ENCODE data around the gene HBB. TPM values are rescaled to one million over a fixed set of nuclear protein-coding genes. Genes with fewer than 3 reads are reported as not detected.
"Not testable (repeated sequence)": the region's sequence is repeated elsewhere in the genome, so short reads cannot be mapped to it uniquely, and the experiment has no call there.

The HBB gene
- total and polyA plus RNA-seq, 2 donors: 22.3 to 341 TPM

- no peak overlapping the region for H3K27ac ChIP-seq (ENCODE audit: low read depth in 1 of 2, low read length in 1 of 2)
- DNase-seq (ENCODE audit: low read depth in 6 of 9, low spot score in 9 of 9): no peak
- no peaks in the 10 kb centered on the region for H3K36me3 ChIP-seq (ENCODE audit: control insufficient read depth in 2 of 2, insufficient read depth in 2 of 2, low read length in 1 of 2)
- 93% methylated on average over 4 of the region's 4 CpGs for WGBS
- H3K9me3 ChIP-seq (ENCODE audit: control insufficient read depth in 2 of 2, insufficient read depth in 1 of 2, low read length in 1 of 2): no peaks in the 10 kb centered on the region
- no peaks in the 10 kb centered on the region for H3K27me3 ChIP-seq (ENCODE audit: control insufficient read depth in 2 of 2, insufficient read depth in 1 of 2, low read length in 1 of 2)
- H3K4me1 ChIP-seq (ENCODE audit: control insufficient read depth in 2 of 2, insufficient read depth in 2 of 2, low read length in 2 of 2): no peaks in the 10 kb centered on the region
- H3K4me3 ChIP-seq (ENCODE audit: low read length in 2 of 2): no peak overlapping the region
Measured at GRCh38 chr11:5250543-5251204, 23.8 kb upstream of the HBB start.

- 88% methylated on average over 4 of the region's 9 CpGs for WGBS
- H3K36me3 ChIP-seq (ENCODE audit: control insufficient read depth in 2 of 2, insufficient read depth in 2 of 2, low read length in 1 of 2); H3K4me3 ChIP-seq (ENCODE audit: low read length in 2 of 2); H3K9me3 ChIP-seq (ENCODE audit: control insufficient read depth in 2 of 2, insufficient read depth in 1 of 2, low read length in 1 of 2); H3K27me3 ChIP-seq (ENCODE audit: control insufficient read depth in 2 of 2, insufficient read depth in 1 of 2, low read length in 1 of 2); DNase-seq (ENCODE audit: low read depth in 6 of 9, low spot score in 9 of 9); H3K27ac ChIP-seq (ENCODE audit: low read depth in 1 of 2, low read length in 1 of 2); H3K4me1 ChIP-seq (ENCODE audit: control insufficient read depth in 2 of 2, insufficient read depth in 2 of 2, low read length in 2 of 2): not testable (repeated sequence)
Measured at GRCh38 chr11:5249807-5250396, 23.0 kb upstream of the HBB start, which contains the start of gene HBG1. HBG1 (minus strand) TSS chr11:5249857; CDS start chr11:5249804, 53 bp downstream.

GRCh38 chr11:5248498-5248897 lies 21.6 kb upstream of the HBB start:
- 88% methylated on average over 7 of the region's 7 CpGs for WGBS
- not testable (repeated sequence) for H3K36me3 ChIP-seq (ENCODE audit: control insufficient read depth in 2 of 2, insufficient read depth in 2 of 2, low read length in 1 of 2); H3K27me3 ChIP-seq (ENCODE audit: control insufficient read depth in 2 of 2, insufficient read depth in 1 of 2, low read length in 1 of 2); DNase-seq (ENCODE audit: low read depth in 6 of 9, low spot score in 9 of 9); H3K4me3 ChIP-seq (ENCODE audit: low read length in 2 of 2); H3K4me1 ChIP-seq (ENCODE audit: control insufficient read depth in 2 of 2, insufficient read depth in 2 of 2, low read length in 2 of 2); H3K27ac ChIP-seq (ENCODE audit: low read depth in 1 of 2, low read length in 1 of 2); H3K9me3 ChIP-seq (ENCODE audit: control insufficient read depth in 2 of 2, insufficient read depth in 1 of 2, low read length in 1 of 2)

- Histone ChIP-seq H3K4me1 (ENCODE audit: control insufficient read depth in 2 of 2, insufficient read depth in 2 of 2, low read length in 2 of 2) (no peaks in the 10 kb centered on the region), H3K9me3 (ENCODE audit: control insufficient read depth in 2 of 2, insufficient read depth in 1 of 2, low read length in 1 of 2) (no peaks in the 10 kb centered on the region), H3K36me3 (ENCODE audit: control insufficient read depth in 2 of 2, insufficient read depth in 2 of 2, low read length in 1 of 2) (no peaks in the 10 kb centered on the region), H3K27ac (ENCODE audit: low read depth in 1 of 2, low read length in 1 of 2) (no peak overlapping the region), H3K4me3 (ENCODE audit: low read length in 2 of 2) (no peak overlapping the region), H3K27me3 (ENCODE audit: control insufficient read depth in 2 of 2, insufficient read depth in 1 of 2, low read length in 1 of 2) (no peaks in the 10 kb centered on the region)
- DNase-seq (ENCODE audit: low read depth in 6 of 9, low spot score in 9 of 9): no peak
- WGBS: 95% methylated on average over 3 of the region's 3 CpGs
Measured at GRCh38 chr11:5247472-5248192, 20.8 kb upstream of the HBB start.

- Histone ChIP-seq H3K4me1 (ENCODE audit: control insufficient read depth in 2 of 2, insufficient read depth in 2 of 2, low read length in 2 of 2) (no peaks in the 10 kb centered on the region), H3K27ac (ENCODE audit: low read depth in 1 of 2, low read length in 1 of 2) (no peak overlapping the region), H3K36me3 (ENCODE audit: control insufficient read depth in 2 of 2, insufficient read depth in 2 of 2, low read length in 1 of 2) (no peaks in the 10 kb centered on the region), H3K4me3 (ENCODE audit: low read length in 2 of 2) (no peak overlapping the region), H3K27me3 (ENCODE audit: control insufficient read depth in 2 of 2, insufficient read depth in 1 of 2, low read length in 1 of 2) (no peaks in the 10 kb centered on the region), H3K9me3 (ENCODE audit: control insufficient read depth in 2 of 2, insufficient read depth in 1 of 2, low read length in 1 of 2) (no peaks in the 10 kb centered on the region)
- DNase-seq (ENCODE audit: low read depth in 6 of 9, low spot score in 9 of 9): no peak
- WGBS: 73% methylated on average over 6 of the region's 6 CpGs
Measured at GRCh38 chr11:5246772-5247471, 20.1 kb upstream of the HBB start.

- Histone ChIP-seq H3K4me1 (ENCODE audit: control insufficient read depth in 2 of 2, insufficient read depth in 2 of 2, low read length in 2 of 2) (no peaks in the 10 kb centered on the region), H3K36me3 (ENCODE audit: control insufficient read depth in 2 of 2, insufficient read depth in 2 of 2, low read length in 1 of 2) (no peaks in the 10 kb centered on the region), H3K27ac (ENCODE audit: low read depth in 1 of 2, low read length in 1 of 2) (no peak overlapping the region), H3K27me3 (ENCODE audit: control insufficient read depth in 2 of 2, insufficient read depth in 1 of 2, low read length in 1 of 2) (no peaks in the 10 kb centered on the region), H3K4me3 (ENCODE audit: low read length in 2 of 2) (no peak overlapping the region), H3K9me3 (ENCODE audit: control insufficient read depth in 2 of 2, insufficient read depth in 1 of 2, low read length in 1 of 2) (no peaks in the 10 kb centered on the region)
- 77% methylated on average over 2 of the region's 2 CpGs for WGBS
- no peak for DNase-seq (ENCODE audit: low read depth in 6 of 9, low spot score in 9 of 9)
Measured at GRCh38 chr11:5245155-5245554, 18.3 kb upstream of the HBB start.

- no peaks in the 10 kb centered on the region for H3K9me3 ChIP-seq (ENCODE audit: control insufficient read depth in 2 of 2, insufficient read depth in 1 of 2, low read length in 1 of 2)
- WGBS: 94% methylated on average over 4 of the region's 4 CpGs
- no peaks in the 10 kb centered on the region for H3K36me3 ChIP-seq (ENCODE audit: control insufficient read depth in 2 of 2, insufficient read depth in 2 of 2, low read length in 1 of 2)
- DNase-seq (ENCODE audit: low read depth in 6 of 9, low spot score in 9 of 9): no peak
- no peaks in the 10 kb centered on the region for H3K4me1 ChIP-seq (ENCODE audit: control insufficient read depth in 2 of 2, insufficient read depth in 2 of 2, low read length in 2 of 2)
- no peak overlapping the region for H3K27ac ChIP-seq (ENCODE audit: low read depth in 1 of 2, low read length in 1 of 2)
- H3K27me3 ChIP-seq (ENCODE audit: control insufficient read depth in 2 of 2, insufficient read depth in 1 of 2, low read length in 1 of 2): no peaks in the 10 kb centered on the region
- H3K4me3 ChIP-seq (ENCODE audit: low read length in 2 of 2): no peak overlapping the region
Measured at GRCh38 chr11:5243816-5244180, 16.9 kb upstream of the HBB start.

- no peak for DNase-seq (ENCODE audit: low read depth in 6 of 9, low spot score in 9 of 9)
- Histone ChIP-seq H3K9me3 (ENCODE audit: control insufficient read depth in 2 of 2, insufficient read depth in 1 of 2, low read length in 1 of 2) (no peaks in the 10 kb centered on the region), H3K27ac (ENCODE audit: low read depth in 1 of 2, low read length in 1 of 2) (no peak overlapping the region), H3K27me3 (ENCODE audit: control insufficient read depth in 2 of 2, insufficient read depth in 1 of 2, low read length in 1 of 2) (no peaks in the 10 kb centered on the region), H3K4me1 (ENCODE audit: control insufficient read depth in 2 of 2, insufficient read depth in 2 of 2, low read length in 2 of 2) (no peaks in the 10 kb centered on the region), H3K4me3 (ENCODE audit: low read length in 2 of 2) (no peak overlapping the region), H3K36me3 (ENCODE audit: control insufficient read depth in 2 of 2, insufficient read depth in 2 of 2, low read length in 1 of 2) (no peaks in the 10 kb centered on the region)
- 92% methylated on average over 7 of the region's 7 CpGs for WGBS
Measured at GRCh38 chr11:5242933-5243815, 16.3 kb upstream of the HBB start.
